ENCODE data around the gene KANK2.

- TF ChIP-seq, protein P1, sequence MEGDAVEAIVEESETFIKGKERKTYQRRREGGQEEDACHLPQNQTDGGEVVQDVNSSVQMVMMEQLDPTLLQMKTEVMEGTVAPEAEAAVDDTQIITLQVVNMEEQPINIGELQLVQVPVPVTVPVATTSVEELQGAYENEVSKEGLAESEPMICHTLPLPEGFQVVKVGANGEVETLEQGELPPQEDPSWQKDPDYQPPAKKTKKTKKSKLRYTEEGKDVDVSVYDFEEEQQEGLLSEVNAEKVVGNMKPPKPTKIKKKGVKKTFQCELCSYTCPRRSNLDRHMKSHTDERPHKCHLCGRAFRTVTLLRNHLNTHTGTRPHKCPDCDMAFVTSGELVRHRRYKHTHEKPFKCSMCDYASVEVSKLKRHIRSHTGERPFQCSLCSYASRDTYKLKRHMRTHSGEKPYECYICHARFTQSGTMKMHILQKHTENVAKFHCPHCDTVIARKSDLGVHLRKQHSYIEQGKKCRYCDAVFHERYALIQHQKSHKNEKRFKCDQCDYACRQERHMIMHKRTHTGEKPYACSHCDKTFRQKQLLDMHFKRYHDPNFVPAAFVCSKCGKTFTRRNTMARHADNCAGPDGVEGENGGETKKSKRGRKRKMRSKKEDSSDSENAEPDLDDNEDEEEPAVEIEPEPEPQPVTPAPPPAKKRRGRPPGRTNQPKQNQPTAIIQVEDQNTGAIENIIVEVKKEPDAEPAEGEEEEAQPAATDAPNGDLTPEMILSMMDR (conservative IDR thresholded peaks at IDR 0.05 in 1 of 2, IDR thresholded peaks at IDR 0.05 in 1 of 2; ENCODE audit: extremely low read depth in 1 of 2, insufficient read depth in 1 of 2, low read depth in 1 of 2, low read length in 2 of 2): no peak
- no peak for TF ChIP-seq EZH2 (IDR thresholded peaks at IDR 0.05; ENCODE audit: borderline replicate concordance, low read length)
These were observed 11.5 kb upstream of the KANK2 start for GRCh38 chr19:11208561-11209471.

Measured in mammary epithelial cell (primary cell).